T1000 (cell line): Measurements from ENCODE around the gene CENPQ.
A peak's percentile ranks its signal among the peaks of the same experiment; 100 is the strongest.

Source experiments
- DNase-seq: peaks from one replicate; lab custom pipeline; 2025; ENCODE audit warnings: mixed read lengths; lab: John Stamatoyannopoulos, UW

The CENPQ gene

DNA sequence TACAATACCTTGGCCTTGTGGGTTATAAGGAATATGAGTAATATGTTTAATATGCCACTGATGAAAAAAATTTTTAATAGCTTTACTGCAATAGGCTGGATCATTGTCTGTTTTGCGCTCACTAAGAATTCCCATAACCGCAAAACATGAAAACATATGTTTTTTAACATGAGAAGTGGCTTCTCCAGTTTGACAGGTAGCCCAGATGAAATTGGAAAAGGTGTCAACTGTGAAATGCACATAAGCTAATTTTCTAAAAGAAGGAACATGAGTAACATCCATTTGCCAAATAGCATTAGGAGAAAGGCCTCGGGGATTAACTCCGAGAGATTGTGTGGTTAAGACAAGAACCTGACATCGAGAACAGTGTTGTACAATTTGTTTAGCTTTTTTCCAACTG is 41.5 kb downstream of the CENPQ start:
- no peak for DNase-seq

- no peak for DNase-seq
These were observed 43.5 kb downstream of the CENPQ start for GRCh38 chr6:49506569-49507111.

DNA sequence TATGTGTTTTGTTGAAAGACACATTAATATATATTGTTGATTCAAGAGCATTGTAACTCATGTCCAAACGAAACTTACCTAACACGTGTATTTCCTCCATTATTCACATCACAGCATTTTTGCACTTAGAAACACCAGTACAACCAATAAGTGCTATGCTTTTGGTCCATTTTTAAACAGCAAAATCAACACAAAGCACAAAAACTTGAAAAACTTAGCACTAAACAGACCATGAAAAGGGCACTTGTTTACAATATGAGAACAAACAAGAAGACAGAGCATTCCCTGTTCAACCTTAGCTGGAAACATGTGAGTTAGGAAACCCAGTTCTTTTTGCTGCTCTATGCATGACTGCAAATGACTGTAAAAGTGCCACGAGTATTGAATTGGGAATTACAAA is 46.2 kb downstream of the CENPQ start:
- no peak for DNase-seq

- no peak for DNase-seq
These were observed 50.2 kb downstream of the CENPQ start for GRCh38 chr6:49513153-49513989.

DNA sequence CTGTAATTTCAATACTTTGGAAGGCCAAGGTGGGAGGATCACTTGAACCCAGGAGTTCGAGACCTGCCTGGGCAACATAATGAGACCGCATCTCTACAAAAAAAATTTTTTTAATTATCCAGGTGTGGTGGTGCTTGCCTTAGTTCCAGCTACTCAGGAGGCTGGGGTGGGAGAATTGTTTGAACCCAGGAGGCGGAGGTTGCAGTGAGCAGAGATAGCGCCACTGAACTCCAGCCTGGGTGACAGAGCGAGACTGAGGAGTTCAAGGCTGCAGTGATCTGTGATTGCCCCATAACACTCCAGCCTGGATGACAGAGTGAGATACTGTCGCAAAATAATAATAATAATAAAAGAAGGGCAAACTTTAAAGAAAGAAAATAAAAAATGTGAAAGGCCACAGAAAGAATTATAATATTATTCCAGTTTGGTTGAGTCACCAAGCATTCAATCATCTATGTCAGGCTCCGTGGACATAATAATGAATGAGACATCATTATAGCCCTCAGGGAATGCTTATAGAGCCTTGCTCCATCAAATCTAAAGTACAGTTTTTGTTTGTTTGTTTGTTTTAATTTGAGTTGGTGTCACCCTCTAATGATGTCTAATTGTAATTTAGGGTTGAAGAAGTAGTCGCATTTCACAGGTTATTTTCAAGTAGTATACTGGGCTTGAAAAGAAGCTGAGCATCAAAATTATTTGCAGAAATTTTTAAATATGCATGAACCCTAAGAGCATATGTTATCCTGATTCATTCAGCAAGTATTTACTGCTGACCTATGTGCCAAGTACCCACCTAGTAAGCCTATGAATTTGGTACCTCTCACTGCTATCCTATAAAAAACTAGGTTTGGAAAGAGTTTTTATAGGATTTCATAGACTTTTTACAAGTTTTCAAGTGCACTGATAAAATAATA is 51.7 kb downstream of the CENPQ start:
- DNase-seq = peak; percentile 2

DNA sequence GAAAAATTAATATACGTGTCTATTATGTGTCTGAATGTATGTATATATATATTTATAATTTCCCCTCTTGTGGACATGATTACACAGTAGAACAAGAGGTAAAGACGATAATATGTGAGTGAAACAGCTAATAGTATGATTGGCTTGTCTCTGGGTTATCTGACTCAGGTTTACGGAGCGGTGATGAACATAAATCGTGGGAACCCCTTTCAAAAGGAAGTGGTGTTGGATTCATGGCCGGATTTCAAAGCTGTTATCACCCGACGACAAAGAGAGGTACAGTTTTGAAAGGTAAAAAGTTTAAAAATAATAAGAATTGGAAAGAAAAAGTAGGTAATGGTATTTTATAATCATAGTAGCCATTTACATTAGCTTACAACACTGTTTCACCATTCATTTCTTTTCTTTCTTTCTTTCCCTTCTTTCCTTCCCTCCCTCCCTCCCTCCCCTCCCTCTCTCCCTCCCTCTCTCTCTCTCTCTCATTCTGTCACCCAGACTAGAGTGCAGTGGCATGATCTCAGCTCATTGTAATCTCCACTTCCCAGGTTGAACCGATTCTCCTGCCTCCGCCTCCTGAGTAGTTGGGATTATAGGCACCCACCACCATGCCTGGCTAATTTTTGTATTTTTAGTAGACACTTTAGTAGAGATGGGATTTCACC is 52.4 kb downstream of the CENPQ start:
- DNase-seq = no peak

DNA sequence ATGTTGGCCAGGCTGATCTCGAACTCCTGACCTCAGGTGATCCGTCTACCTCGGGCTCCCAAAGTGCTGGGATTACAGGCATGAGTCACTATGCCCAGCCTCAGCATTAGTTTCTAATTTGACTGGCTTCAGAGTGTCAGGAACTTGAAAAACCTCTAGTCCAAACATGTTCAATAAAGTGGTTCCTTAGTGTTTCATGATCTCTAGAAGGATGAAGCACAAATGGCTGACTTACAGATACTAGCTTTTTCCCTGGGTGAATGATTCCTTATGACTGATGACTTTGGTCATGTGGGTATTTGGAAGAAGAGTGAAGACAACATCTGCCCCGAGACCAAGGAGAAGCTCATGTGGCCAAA is 53.0 kb downstream of the CENPQ start:
- no peak for DNase-seq

GRCh38 chr6:49517919-49518318 is 54.7 kb downstream of the CENPQ start:
- DNase-seq = no peak

DNA sequence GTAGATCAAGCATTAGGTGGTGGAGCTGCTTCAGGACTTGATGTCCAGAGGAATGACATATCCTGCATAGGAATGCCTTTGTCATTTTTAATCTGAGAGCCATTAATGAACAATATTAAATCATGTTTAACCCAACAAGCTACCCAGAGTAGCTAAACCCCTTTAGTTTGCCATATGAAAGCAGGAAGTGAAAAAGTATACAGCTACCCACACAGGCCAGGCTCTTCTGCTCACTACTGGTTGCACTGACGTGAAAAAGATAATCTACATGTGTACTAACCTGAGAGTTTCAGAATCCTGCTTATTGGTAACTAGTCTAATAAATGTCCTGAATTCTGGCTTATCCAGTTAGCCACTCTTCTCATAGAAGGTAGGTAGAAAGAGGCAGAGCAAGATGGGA is 56.5 kb downstream of the CENPQ start:
- DNase-seq = no peak

GRCh38 chr6:49522710-49523593 is 59.8 kb downstream of the CENPQ start:
- DNase-seq = no peak

DNA sequence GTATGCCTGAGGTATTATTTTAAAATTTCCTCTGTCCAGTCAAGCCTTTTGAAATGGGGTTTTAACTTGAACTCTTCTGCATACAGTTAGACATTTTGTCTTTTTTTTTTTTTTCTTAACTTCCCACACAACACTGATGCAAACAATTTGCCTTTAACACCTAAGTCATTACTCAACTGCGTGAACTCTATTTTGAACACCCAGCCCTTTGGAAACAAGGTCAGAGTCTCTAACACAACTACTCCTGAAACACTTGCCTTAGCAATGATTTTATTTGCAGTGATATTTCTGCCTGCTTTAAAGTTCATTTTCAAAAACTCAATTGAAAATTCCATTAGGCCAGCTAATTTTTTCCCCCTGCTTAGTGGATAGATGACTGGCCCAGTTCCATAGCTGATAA is 60.7 kb downstream of the CENPQ start:
- no peak for DNase-seq

DNA sequence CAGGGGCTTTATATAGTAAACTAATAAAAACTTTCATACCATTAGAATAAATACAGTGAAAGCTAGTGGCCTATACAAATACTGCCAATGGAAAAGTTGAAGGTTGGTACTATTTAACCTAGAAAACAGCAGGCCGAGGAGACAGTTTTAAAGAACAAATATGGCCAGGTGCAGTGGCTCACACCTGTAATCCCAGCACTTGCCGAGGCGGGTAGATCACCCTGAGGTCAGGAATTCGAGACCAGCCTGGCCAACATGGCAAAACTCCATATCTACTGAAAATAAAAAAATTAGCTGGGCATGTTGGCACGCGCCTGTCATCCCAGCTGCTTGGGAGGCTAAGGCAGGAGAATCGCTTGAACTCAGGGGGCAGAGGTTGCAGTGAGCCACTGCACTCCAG is 61.4 kb downstream of the CENPQ start:
- DNase-seq = no peak

GRCh38 chr6:49526598-49526997 is 63.4 kb downstream of the CENPQ start:
- DNase-seq = no peak

DNA sequence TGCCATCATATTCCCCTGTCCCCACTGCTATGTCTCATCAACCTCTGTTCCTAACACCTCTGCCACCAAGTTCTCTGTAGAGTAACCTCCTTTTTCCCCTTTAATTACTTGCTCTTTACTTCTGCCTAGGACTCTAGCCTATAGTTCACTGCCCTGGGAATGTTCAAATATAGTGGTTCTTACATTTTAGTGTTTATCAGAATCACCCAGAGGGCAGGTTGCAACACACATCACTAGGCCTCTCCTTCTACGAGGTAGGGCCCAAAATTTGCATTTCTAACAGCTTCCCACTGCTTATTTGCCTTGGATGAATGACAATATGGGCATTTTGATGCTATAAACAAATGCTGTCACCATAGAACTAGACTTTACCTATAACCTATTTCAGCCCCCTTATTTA is 64.2 kb downstream of the CENPQ start:
- DNase-seq = no peak

DNA sequence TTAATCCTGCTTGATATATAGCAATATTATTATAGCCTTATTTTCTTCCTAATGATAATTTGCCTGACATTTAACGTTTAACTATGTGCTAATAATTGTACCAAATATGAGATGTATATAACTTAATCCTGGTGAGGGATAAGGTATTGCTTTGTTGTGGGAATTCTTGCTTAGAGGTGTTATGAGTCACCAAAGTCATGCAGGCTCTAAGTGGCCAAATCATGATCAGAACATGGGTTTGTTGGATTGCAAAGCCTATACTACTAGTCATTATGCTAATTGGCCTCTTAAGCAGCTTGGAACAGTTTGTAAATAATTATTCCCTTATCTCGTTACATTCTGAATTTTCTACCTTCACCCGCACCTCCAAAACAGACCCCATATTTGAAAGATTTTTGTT is 65.4 kb downstream of the CENPQ start:
- no peak for DNase-seq

DNA sequence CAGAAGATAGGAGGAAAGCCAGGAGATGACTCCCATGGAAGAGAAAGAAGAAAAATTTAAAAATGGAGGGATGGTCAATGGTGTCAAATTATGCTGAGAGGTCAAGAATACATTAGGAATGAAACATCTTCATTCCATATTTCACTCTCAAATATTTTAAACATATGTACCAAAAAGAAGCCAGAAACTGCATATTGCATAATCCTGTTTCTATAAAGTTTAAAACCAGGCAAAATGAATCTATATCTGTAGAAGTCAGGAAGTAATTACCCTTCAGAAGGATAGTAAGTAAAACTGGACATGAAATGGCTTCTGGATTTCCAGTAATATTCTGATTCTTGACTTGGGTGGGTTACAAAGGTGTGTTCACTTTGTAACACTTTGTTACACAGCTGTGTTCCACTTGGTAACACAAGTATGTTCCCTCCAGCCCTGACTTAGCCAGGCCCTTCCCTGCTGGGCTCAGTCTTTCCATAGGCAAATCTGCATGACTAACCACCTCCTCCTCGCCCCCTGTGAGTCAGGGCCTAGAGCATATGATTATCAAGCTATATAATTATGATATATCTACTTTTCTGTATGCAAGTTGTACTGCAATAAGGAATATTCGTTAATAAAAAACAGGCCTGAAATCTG is 67.1 kb downstream of the CENPQ start:
- no peak for DNase-seq

DNA sequence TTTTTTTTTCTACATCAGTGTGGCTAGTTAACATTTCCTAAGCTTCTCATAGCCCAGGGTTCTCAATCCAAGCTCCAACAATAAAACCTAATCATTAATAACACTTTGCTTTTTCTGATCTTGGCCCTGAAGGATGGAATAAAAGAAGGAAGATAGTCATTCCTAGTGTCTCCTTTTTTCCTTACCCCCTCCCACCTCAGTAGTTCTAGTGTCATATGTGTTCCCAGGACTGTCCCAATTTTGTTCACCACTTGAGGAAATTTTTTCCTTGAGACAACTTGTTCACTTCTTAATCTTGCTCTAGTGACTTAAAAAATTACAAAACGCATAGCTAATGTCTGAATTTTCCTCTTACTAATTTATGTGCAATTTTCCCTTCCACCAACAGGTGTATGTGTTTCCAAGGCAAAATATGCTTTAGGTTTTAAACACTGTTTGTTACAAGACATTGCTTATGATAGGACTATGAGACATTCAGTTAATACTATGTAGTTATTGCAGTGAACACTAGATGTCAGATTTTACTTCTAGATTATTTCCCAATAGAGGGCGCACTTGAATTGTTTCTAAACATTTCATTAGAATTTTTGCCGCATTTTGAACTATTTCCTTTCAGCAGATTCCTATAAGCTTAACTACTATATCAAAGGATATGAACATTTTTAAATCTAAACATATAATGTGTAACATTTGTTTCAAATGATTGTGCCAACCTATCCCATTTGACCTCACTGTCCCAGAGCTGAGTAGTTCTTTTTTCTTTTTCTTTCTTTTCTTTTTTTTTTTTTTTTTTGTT is 68.8 kb downstream of the CENPQ start:
- no peak for DNase-seq

GRCh38 chr6:49535795-49536194 is 72.6 kb downstream of the CENPQ start:
- no peak for DNase-seq

DNA sequence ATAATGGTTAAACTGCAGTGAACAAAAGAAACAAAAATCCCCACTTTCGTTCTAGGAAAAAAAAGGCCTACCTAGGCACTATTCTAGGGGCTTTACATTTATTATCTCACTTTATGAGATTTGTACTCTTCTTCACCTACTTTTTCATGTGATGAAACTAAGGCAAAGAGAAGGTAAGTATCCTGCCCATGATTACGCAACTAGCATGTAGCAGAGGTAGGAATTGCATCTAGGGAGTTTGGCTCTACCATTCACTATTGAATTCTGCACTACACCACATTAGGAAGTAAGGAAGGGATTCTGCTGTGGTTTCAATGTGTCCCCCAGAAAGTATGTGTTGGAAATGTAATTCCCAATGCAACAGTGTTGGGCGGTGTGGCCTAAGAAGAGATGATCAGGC is 75.9 kb downstream of the CENPQ start:
- no peak for DNase-seq

DNA sequence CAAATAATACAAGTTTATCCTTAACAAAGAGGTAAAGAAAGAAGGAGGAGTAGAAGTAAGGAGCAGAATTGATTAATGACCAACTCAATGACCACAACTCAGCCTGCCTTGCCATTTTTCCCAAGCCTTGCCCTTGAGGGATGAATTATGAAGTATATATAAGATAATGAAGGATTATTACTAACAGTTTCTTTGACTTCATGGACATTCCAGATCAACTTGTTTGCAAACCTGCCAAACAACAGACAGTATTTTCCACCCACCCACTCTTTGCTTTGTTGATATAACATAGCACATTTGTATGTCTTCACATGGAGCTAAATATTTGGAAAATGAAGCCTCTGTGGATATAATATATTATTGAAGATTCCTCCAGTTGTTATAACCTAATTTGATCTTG is 77.4 kb downstream of the CENPQ start:
- no peak for DNase-seq
